Fibroblast of pulmonary artery (primary cell): Measurements from ENCODE around the gene RAP1A.
"Not testable (repeated sequence)": the region's sequence is repeated elsewhere in the genome, so short reads cannot be mapped to it uniquely, and the experiment has no call there.

Experiments
- DNase-seq: peaks from one replicate; pipeline ENCODE4 v3.0.0-alpha.2; 2010; ENCODE audit warnings: low read depth
- H3K4me3 ChIP-seq: replicated peaks from 2 replicates; pipeline ENCODE4 v1.5.1; 2011; ENCODE audit warnings: low read depth, mild to moderate bottlenecking, control low read depth, low read length, moderate library complexity
- TF ChIP-seq, protein P1 (sequence below): IDR thresholded peaks from 2 replicates; pipeline ENCODE4 v1.5.1; 2011; ENCODE audit warnings: mild to moderate bottlenecking, control low read depth, low read length, inconsistent platforms; ENCODE audit errors: missing control alignments

Gene RAP1A

DNA sequence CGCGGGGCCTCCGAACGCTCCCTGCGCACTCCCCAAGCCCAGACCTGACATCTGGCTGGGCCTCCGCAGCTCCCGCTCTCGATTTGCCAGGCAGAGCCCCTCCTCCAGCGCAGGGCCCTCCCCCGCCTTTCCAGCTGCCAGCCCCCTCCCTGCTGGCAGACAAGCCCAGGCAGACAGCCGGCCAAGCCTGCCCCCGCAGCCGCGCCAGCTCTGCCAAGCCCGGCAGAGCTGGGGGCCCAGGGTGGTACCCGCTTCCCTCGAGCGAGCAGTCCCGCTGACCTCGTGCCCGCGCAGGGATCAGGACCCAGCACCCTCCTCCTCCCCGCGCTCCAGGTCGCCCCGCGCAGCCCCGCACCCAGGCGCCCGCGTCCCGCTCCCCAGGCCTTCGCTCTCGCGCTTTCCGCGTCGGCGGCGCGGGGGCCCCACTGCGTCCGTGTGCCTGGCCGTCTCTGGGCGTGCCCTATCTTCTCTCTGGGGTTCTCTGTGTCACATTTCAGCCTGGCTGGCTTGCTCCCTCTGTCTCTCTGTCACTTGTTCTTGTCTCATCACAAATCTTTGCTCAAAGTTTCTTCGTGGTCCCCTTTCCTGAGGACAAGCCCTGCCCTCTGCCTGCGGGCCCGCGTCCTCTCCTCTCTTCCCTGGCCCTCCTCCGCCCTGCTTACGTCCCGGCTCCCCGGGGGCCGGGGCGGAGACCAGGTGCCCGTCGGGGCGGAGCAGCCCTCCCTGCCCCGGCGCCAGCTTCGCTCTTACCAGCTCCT, 119.0 kb downstream of the RAP1A start:
- TF ChIP-seq, protein P1, sequence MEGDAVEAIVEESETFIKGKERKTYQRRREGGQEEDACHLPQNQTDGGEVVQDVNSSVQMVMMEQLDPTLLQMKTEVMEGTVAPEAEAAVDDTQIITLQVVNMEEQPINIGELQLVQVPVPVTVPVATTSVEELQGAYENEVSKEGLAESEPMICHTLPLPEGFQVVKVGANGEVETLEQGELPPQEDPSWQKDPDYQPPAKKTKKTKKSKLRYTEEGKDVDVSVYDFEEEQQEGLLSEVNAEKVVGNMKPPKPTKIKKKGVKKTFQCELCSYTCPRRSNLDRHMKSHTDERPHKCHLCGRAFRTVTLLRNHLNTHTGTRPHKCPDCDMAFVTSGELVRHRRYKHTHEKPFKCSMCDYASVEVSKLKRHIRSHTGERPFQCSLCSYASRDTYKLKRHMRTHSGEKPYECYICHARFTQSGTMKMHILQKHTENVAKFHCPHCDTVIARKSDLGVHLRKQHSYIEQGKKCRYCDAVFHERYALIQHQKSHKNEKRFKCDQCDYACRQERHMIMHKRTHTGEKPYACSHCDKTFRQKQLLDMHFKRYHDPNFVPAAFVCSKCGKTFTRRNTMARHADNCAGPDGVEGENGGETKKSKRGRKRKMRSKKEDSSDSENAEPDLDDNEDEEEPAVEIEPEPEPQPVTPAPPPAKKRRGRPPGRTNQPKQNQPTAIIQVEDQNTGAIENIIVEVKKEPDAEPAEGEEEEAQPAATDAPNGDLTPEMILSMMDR: no peak
- peak; percentile 71 for DNase-seq
- peak overlapping the region; percentile 67 for H3K4me3 ChIP-seq

DNA sequence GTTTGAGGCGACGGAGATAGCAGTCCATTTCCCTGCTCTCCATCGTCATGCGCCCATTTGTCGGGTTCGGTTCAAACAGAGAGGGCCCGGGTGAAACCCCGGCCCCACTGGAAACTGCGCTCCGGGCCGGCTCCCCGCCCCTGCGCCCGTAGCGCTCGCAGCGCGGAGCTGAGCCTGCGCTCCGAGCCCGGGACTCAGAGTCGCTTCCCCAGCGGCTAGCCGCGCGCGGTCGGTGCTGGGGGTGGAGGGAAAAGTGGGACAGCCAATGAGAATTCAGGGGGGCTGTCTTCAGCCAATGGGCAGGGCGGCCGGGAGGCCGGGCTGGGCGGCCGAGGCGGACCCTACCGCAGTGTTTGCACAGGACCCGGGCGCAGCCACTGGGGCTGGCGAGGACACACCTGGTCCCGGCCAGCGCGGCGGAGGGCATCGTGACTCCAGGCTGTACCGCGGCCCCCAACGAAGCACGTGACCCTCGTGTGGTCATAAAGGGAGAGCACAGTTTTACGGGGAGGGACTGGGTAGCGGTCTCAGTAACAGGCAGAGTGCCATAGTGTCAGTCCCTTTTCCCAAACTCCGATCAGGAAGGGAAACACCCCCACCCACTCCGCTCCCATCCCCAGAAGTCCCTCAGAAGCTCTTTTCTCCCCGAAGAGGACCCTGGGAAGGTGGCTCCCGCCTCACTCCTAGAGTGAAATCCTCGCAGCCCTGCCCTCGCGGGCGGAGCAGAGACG, 119.8 kb downstream of the RAP1A start, which contains the start of gene INKA2:
TSS of gene INKA2 (minus strand) at position 202 of the 731 bp plus-strand sequence. CDS start at position 49, 153 bp downstream.
- DNase-seq: peak; percentile 80
- peak within 1 kb of the TSS; percentile 67 for H3K4me3 ChIP-seq
- TF ChIP-seq, protein P1: no peak

DNA sequence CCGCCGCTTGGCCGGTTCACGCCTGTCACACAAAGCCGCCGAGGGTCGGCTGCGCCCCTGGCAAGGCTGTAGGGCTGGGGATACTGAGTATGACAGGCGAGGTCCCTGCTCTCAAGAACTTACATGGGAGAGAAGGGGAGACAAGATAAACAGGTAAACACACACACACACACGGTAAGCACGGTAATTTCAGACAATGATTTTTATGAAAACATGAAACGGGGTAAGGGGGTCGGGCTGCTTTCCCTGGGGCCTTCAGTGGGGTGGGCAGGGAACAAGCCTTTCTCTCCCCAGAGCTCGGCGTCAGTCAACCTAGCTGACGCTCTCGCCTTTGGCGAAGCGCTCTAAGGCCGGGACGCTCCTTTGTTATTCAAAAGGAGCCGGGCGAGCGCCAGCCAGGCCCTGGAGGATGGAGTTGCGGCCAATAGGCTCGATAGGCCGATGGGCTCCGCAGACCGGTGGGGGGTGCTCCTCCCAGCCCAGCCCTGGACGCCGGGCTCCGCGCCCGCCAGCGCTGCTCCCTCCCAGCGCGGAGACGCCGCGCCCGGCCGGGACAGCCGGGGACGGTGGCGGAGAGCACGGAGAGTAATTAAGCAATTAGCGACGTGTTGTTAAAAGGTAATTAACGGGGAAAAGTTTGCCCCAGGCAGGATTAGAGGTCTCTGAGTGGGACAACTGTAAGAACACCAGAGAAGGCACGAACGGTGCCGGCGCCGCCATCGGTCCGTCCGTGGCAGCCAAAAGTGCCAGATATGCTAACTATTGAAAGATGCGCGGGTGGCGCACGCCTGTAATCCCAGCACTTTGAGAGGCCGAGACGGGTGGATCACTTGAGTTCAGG, 120.6 kb downstream of the RAP1A start:
- TF ChIP-seq, protein P1: no peak
- peak overlapping the region; percentile 67 for H3K4me3 ChIP-seq
- DNase-seq: peak; percentile 70

DNA sequence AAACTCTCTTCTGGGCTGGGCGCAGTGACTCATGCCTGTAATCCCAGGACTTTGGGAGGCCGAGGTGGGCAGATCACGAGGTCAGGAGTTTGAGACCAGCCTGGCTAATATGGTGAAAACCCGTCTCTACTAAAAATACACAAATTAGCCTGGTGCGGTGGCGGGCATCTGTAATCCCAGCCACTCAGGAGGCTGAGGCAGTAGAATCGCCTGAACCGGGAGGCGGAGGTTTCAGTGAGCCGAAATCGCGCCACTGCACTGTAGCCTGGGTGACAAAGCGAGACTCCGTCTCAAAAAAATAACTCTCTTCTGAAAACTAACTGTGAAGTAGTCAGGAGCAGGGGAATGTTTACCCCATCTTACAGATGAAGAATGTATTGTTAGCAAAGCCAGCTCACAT, 122.7 kb downstream of the RAP1A start:
- not testable (repeated sequence) for H3K4me3 ChIP-seq, DNase-seq

DNA sequence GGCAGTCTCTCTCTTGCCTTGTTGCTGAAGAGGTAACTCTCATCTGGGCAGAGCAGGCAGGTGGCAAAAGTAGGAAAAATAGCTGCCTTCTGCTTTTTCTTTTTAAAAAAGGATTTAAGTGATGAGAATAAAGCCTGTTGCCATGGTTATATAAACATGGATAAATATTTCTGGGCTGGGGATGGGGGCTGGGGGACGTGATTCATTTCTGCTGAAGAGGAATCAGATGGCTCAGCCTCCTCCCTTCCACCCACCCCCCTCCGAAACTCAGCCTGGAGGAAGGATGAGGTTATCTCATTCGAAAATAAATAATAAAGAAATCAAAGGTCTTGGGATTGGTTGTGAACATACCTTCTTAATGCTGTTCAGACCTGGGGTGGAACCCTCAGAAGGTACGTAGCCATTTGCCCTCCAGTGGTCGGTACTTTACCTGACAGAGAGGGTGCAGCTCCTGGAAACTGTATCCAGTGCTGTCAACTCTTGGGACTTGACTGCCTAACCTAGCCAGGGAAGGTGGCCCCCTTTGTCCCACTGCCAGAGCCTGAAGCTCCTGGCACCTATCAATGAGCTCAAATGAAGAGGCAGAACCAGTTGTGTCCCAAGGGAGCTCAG, 123.5 kb downstream of the RAP1A start:
- peak; percentile 24 for DNase-seq
- TF ChIP-seq, protein P1: no peak
- no peak overlapping the region for H3K4me3 ChIP-seq

DNA sequence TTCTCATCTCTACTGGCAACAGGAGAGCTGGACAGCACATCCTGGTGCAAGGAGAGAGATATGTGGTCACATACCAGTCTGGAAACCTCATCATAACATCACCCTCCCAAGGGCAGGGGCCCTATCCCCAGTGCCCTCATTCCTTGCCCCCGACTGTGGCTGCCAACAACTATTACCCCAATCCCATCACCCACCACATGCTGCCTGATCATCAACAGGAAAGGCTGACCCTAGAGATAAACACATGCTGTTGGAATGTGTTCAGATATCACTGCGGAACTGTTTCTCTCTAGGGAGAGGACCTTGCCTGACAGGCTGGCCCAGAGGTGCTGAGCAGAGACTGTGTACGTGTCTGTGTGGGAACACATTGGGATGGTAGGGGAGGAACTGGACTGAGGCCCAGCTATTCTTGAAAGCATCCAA, 124.1 kb downstream of the RAP1A start:
- TF ChIP-seq, protein P1: no peak
- H3K4me3 ChIP-seq: no peak overlapping the region
- peak; percentile 70 for DNase-seq
